GM18526 (cell line): ENCODE data around the gene HNMT.

Experiments
- POLR2A ChIP-seq: IDR thresholded peaks from 3 replicates; pipeline ENCODE4 v1.6.1; 2011; ENCODE audit not compliant: insufficient read length; ENCODE audit errors: extremely low read depth

Gene HNMT

GRCh38 chr2:137942037-137942832 is 22.0 kb upstream of the HNMT start:
- no peak for TF ChIP-seq POLR2A

GRCh38 chr2:137942833-137943677 is 21.2 kb upstream of the HNMT start:
- no peak for TF ChIP-seq POLR2A

DNA sequence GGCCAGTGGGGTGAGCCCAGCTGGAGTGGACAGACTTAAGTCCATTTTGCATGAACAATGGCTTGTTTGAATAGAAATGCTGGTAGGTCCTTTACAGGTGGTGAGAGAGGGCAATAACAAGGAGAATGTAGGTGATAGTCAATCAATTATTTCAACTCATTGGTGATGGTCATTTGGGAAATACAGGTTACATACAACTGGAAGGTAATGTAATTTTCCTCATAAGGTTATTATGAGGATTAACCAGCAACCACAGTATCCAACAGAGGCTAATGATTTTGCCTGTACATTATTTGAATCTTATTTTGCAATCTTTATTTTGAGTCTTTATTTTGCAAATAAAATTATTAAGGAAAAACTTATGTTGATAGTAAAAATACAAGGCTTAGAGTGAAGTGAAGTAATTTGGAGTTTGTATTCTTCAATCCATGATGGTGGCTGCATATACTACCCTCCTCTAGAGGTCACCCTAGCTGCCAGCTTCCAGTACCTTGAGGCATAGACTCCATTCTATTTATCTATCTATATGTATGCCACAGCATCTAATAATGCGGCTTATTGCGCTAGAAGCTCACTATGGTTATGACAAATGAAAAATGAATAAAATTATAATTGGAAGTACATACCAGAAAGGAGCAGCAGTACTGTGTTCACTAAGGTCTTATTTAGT is 20.5 kb upstream of the HNMT start:
- no peak for TF ChIP-seq POLR2A

- TF ChIP-seq POLR2A = no peak
Observed at GRCh38 chr2:137944714-137945113, 19.6 kb upstream of the HNMT start.

DNA sequence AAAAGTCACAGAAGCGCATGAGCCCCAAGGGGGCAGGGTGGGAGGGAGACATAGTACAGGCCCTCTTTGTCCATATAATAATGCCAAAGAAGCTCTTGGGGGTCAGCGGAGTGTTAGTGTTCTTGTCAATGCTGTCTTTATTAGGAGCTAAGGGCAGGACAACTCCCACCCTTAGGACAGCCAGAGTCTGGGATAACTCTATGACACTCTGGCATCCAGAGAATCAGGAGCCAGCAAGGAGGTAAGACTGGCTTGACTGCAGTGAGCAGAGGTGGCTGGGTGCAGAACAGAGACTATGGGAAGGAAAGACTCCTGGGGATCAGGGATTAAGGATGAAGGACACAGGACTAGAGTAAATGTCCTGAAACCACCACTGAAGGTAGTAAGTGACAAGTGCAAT is 19.0 kb upstream of the HNMT start:
- TF ChIP-seq POLR2A = no peak

GRCh38 chr2:137946227-137946626 is 18.0 kb upstream of the HNMT start:
- TF ChIP-seq POLR2A = no peak

GRCh38 chr2:137947032-137947727 is 17.1 kb upstream of the HNMT start:
- no peak for TF ChIP-seq POLR2A

DNA sequence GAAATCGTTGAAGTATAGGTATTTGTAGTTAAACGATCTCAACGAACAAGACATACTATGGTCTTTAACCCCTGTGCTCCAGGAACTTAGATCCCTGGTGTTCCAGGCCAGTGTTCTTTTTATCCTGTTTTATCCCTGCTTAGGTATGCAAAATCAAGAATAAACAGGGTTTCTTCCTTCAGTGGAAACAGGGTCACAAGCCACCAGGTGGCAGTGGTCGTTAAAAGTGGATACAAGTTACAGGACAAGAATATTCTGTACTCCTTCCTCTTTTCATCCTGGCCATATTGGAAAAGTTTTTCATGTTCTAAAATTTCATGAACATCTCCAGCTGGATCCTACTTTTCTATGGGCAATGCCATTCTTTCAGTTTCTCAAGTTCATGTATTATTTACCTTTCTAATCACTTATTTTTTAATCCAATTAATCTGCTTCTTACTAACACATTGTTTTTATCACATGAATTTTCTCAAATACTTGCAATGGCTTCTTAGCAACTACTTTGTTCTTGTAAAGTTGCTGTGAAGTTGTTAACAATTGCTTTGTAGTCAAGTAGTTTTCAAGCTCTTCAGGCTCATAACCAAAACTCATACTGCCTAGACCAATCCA is 16.4 kb upstream of the HNMT start:
- no peak for TF ChIP-seq POLR2A

- TF ChIP-seq POLR2A = no peak
Observed at GRCh38 chr2:137948894-137949293, 15.4 kb upstream of the HNMT start.

GRCh38 chr2:137950238-137950637 is 14.0 kb upstream of the HNMT start:
- TF ChIP-seq POLR2A = no peak

GRCh38 chr2:137951586-137951985 is 12.7 kb upstream of the HNMT start:
- TF ChIP-seq POLR2A = no peak

GRCh38 chr2:137952586-137953129 is 11.6 kb upstream of the HNMT start:
- no peak for TF ChIP-seq POLR2A

DNA sequence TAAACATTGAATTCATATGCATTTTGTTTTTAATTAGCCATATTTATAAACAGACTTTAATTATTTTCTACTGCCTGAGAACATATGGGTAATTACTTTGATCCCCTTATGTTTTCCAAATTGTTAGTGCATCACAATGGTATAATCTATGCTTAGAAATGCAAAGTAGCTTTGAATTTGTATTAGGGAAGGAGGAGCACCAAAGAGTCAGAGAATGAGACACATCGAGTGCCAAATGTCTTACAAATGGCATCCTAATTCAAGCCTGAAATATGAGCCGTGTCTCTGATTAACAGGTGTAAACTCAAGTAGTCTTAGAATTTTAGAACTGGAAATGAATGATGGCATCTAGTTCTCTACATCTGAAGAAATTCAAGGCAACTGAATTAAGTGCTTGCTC is 8.7 kb upstream of the HNMT start:
- no peak for TF ChIP-seq POLR2A

- TF ChIP-seq POLR2A = no peak
Observed at GRCh38 chr2:137957033-137957432, 7.2 kb upstream of the HNMT start.
